Skin of body (tissue), 2 donors: ENCODE results near the gene NT5DC3. TPM values are rescaled to one million over a fixed set of nuclear protein-coding genes. Genes with fewer than 3 reads are reported as not detected.

Experiments
- DNase-seq: peaks from one replicate; lab custom pipeline; 2025; lab: John Stamatoyannopoulos, UW
- total RNA-seq: library from RNA; depleted of rRNA; stranded (reverse); fragments of >200 nt; gene quantifications from one replicate; pipeline ENCODE4 v1.2.3, GENCODE V29; 2014

Gene NT5DC3
- total RNA-seq, 1 donor from 2014 or later: 5.7 TPM

DNA sequence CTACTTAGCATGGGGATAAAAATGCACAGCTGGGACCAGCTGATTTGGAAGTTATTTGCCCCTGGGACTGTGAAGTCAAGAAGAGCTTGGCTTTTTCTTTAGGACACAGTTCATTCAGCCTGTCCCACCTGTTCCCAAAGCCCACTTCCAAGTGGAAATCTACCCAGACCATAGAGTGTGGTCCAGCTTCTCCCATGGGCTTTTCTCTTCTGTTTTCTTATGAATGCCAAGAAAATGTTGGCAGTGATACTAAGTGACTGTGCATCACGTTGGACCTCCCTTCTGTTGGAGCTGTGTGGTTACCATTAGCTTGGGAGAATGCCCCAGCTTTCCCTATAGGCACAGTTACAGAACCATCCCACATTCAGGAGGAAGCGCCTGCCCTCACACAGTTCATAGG lies 89.4 kb downstream of the NT5DC3 start:
- no peak for DNase-seq

GRCh38 chr12:103751171-103751570 lies 89.9 kb downstream of the NT5DC3 start:
- DNase-seq: no peak

DNA sequence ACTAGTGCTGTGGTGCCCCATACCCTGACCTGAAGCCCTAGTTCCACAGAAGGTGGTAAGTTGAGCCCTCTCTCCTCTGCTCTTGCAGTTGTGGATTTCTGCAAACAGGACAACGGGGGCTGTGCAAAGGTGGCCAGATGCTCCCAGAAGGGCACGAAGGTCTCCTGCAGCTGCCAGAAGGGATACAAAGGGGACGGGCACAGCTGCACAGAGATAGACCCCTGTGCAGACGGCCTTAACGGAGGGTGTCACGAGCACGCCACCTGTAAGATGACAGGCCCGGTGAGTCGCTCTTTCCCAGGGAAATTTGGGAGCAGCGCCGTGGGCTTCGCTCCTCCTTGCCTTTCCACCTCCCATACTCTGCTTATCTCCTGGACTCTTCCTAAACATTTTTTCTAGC lies 92.2 kb downstream of the NT5DC3 start:
- DNase-seq: no peak

- DNase-seq: no peak
Measured at GRCh38 chr12:103748002-103748401, 93.0 kb downstream of the NT5DC3 start.

GRCh38 chr12:103745962-103746361 lies 95.1 kb downstream of the NT5DC3 start:
- DNase-seq: no peak

DNA sequence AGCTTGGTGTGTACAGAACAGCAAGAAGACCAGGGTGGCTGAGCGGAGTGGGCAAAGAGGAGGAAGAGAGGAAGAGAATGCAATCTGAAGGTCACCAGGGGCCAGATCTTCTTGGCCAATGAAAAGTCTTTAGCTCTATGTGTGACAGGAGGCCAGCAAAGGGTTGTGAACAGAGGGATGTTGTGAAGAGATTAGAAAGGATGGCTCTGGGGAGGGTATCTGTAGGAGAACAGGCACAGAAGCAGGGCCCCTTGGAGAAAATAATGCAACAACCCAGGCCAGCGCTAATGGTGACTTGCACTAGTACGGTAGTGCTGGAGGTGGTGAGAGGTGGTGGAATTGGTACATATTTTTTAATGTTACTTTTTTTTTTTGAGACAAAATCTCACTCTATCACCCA lies 97.2 kb downstream of the NT5DC3 start:
- DNase-seq: no peak

DNA sequence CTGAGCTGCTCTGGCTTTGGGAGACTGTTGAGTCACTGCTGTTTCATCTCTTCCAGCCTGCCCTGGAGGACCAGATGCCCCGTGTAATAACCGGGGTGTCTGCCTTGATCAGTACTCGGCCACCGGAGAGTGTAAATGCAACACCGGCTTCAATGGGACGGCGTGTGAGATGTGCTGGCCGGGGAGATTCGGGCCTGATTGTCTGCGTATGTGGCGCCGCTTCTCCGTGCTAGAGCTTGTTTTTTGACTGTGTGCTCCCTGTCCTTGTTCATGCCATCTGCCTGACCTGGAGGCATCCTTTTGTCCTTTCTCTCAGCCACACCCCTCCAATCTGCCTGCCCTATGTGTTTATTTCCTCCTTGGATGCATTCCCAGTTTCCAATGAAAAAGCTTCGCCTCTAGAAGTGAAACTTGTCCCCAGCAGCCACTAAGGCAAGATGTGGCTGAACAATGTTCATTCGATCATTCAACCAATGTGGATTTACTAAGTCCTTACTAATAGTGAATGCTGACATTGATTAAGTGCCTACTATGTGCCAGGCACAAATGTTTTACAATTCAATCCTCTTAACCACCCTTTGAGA lies 98.6 kb downstream of the NT5DC3 start:
- no peak for DNase-seq

DNA sequence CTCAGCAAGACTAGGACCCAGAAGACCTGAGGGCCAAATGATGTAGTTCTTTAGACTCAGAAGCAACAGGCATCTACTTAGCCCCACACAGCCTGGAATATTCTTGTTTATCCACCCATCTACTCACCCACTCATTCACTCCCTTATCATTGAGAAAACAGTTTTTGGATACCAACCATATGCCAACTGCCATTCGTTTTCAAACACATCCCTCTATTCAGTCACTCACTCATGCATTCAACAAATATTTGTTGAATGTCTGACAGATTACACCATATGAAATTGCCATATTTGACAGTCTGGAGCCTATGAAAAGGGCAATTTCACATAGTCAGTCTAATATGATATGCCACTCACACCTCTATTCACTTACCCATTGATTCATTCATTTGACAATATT lies 103.2 kb downstream of the NT5DC3 start:
- DNase-seq: no peak

- no peak for DNase-seq
Measured at GRCh38 chr12:103736572-103736971, 104.5 kb downstream of the NT5DC3 start.

DNA sequence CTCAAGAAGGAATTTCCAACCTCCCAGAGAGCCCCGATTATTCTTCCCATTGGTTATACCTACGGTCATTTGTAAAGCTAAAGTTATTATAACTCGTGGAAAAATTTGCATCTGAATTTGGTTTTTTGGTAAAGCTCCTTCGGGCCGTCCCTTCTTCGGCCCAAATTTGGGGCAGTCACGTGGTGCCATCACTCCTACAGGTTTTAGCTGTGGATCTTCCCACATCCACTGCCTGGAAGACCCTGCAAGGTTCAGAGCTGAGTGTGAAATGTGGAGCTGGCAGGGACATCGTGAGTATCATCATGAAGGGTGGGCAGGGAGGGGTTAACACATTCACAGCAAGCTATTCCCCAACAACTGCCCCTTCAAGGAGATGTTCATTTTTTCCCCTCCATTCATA lies 105.7 kb downstream of the NT5DC3 start:
- no peak for DNase-seq

DNA sequence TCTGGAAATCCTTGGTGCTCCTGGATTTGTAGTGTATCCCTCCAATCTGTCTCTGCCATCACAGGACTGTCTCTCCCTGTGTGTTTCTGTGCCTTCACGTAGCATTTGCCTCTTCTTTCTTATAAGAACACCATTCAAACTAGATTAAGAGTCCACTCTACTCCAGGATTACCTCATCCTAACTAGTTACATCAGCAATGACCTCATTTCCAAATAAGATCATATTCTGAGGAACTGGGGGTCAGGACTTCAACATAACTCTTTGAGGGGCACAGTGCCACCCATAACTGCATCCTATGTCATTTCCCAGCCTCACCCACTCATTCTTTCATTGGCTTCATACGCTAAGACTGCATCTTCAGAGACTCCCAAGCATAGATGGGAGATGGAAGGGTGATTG lies 106.2 kb downstream of the NT5DC3 start:
- DNase-seq: no peak

- DNase-seq: no peak
Measured at GRCh38 chr12:103731539-103731938, 109.5 kb downstream of the NT5DC3 start.

GRCh38 chr12:103729499-103729898 lies 111.5 kb downstream of the NT5DC3 start:
- no peak for DNase-seq

DNA sequence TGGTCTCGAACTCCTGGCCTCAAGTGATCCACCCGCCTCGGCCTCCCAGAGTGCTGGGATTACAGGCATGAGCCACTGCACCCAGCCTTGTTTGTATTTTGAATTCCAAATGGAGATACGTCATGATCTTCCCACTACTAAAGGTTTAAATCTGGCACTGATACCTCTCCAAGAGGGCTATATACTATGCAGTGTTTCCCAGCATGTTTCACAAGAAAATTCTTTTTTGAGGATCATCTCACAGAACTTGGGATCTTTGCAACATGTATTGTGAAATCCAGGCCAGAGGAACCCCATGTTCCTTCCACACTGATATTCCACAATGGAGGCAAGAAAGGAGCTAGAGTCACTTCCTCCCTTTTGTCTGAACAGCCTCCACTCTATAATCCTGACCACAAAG lies 112.7 kb downstream of the NT5DC3 start:
- no peak for DNase-seq

DNA sequence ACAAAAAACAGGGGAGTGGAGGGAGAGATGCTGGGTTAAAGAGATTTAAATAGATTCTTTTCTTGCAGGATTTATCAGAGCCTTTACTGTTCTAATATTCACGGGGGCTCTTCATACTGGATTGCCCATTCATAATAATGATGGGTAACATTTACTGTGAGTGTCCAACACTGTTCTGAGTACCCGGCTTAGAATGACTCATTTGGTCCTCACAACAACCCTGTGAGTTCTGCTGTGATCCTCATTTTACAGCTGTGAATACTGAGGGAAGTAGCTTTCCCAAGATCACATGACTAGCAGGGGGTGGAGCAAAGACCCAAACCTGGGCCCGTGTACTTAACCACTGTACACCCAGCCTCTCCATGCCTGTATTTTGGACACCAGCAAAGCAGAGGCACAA lies 113.4 kb downstream of the NT5DC3 start:
- no peak for DNase-seq

DNA sequence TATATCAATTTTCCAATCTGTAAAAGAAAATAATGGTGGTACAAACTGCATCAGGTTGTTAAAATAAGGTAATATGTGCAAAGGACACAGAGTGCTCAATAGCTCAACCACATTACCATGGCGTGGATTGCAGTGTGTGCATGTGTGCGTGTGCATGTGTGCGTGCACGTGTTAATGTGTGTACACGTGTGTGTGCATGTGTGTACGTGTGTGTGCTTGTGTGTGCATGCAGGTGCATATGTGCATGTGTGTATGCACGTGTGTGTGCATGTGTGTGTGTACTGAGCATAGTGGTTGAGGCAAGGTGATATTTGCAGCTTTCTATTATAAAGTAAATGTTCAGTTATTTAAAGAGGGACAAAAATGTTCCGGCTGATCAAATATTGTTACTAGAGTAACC lies 115.6 kb downstream of the NT5DC3 start:
- no peak for DNase-seq

Other genes starting within 250 kb of the NT5DC3 start
- gene HSP90B1, start 89.2 kb upstream of the NT5DC3 start, total RNA-seq: 358 TPM
- 33.8 TPM for gene TDG, start 124.6 kb upstream of the NT5DC3 start, total RNA-seq
- 36.5 TPM for gene GLT8D2, start 209.0 kb upstream of the NT5DC3 start, total RNA-seq
- 34.9 TPM for gene HCFC2, start 223.3 kb upstream of the NT5DC3 start, total RNA-seq